ENCODE data around the gene GPSM3. TPM values are rescaled to one million over a fixed set of nuclear protein-coding genes. Genes with fewer than 3 reads are reported as not detected.
"Not testable (repeated sequence)": the region's sequence is repeated elsewhere in the genome, so short reads cannot be mapped to it uniquely, and the experiment has no call there.

The GPSM3 gene
- total RNA-seq, 1 donor from 2014 or later: 4.5 TPM

- peak overlapping the region; percentile 96 for H3K27ac Mint-ChIP-seq
- Histone ChIP-seq H4K20me1 (ENCODE audit: low read depth) (peaks cover 27% of the 10 kb centered on the region), H3K79me2 (ENCODE audit: low read depth) (peaks cover 36% of the 10 kb centered on the region), H3K9ac (peak overlapping the region; percentile 59), H3K4me2 (peak overlapping the region; percentile 99), H2AFZ (replicated peaks) (no peak overlapping the region), H3K27ac (peak overlapping the region; percentile 66), H3K36me3 (no peaks in the 10 kb centered on the region), H3K4me3 (peak overlapping the region; percentile 88), H3F3A (ENCODE audit: low read depth) (peaks cover 42% of the 10 kb centered on the region), H3K9me3 (ENCODE audit: low read depth) (no peaks in the 10 kb centered on the region), H3K4me1 (peaks cover 22% of the 10 kb centered on the region), H3K27me3 (no peaks in the 10 kb centered on the region)
- H3K36me3 Mint-ChIP-seq: peaks cover 15% of the 10 kb centered on the region
- peaks cover 12% of the 10 kb centered on the region for H3K27me3 Mint-ChIP-seq (ENCODE audit: insufficient read depth, low read depth)
- DNase-seq (ENCODE audit: low spot score): peak; percentile 38
- H3K9me3 Mint-ChIP-seq: no peaks in the 10 kb centered on the region
- TF ChIP-seq EZH2 (IDR thresholded peaks at IDR 0.05) (no peak), EZH2phosphoT487 (IDR thresholded peaks at IDR 0.05) (no peak), CTCF (IDR thresholded peaks at IDR 0.05) (no peak)
- H3K4me1 Mint-ChIP-seq: peaks cover 65% of the 10 kb centered on the region
- peak overlapping the region; percentile 93 for H3K4me3 Mint-ChIP-seq
Measured at GRCh38 chr6:32189742-32190053, 2.7 kb downstream of the GPSM3 start.

- Histone ChIP-seq H3K4me2 (peak overlapping the region; percentile 99), H3K9ac (peak overlapping the region; percentile 59), H3F3A (ENCODE audit: low read depth) (peaks cover 42% of the 10 kb centered on the region), H4K20me1 (ENCODE audit: low read depth) (peaks cover 27% of the 10 kb centered on the region), H3K27ac (peak overlapping the region; percentile 66), H3K4me1 (peaks cover 20% of the 10 kb centered on the region), H3K4me3 (peak overlapping the region; percentile 88), H2AFZ (replicated peaks) (no peak overlapping the region), H3K27me3 (no peaks in the 10 kb centered on the region), H3K36me3 (no peaks in the 10 kb centered on the region), H3K79me2 (ENCODE audit: low read depth) (peaks cover 36% of the 10 kb centered on the region), H3K9me3 (ENCODE audit: low read depth) (no peaks in the 10 kb centered on the region)
- Mint-ChIP-seq H3K4me1 (peaks cover 62% of the 10 kb centered on the region), H3K4me3 (peak overlapping the region; percentile 93), H3K27ac (peak overlapping the region; percentile 96), H3K36me3 (peaks cover 15% of the 10 kb centered on the region), H3K27me3 (ENCODE audit: insufficient read depth, low read depth) (peaks cover 12% of the 10 kb centered on the region), H3K9me3 (no peaks in the 10 kb centered on the region)
- DNase-seq (ENCODE audit: low spot score): no peak
- TF ChIP-seq EZH2 (IDR thresholded peaks at IDR 0.05) (no peak), EZH2phosphoT487 (IDR thresholded peaks at IDR 0.05) (no peak), CTCF (IDR thresholded peaks at IDR 0.05) (no peak)
Measured at GRCh38 chr6:32189069-32189741, 3.2 kb downstream of the GPSM3 start.

GRCh38 chr6:32188381-32189068 lies 3.9 kb downstream of the GPSM3 start:
- H3K27ac ChIP-seq: peak overlapping the region; percentile 66
- TF ChIP-seq EZH2 (IDR thresholded peaks at IDR 0.05): no peak
- TF ChIP-seq EZH2phosphoT487 (IDR thresholded peaks at IDR 0.05): no peak
- TF ChIP-seq CTCF (IDR thresholded peaks at IDR 0.05): no peak
- peak overlapping the region; percentile 99 for H3K4me2 ChIP-seq
- H3K9me3 Mint-ChIP-seq: no peaks in the 10 kb centered on the region
- H3K4me1 Mint-ChIP-seq: peaks cover 58% of the 10 kb centered on the region
- no peak overlapping the region for H2AFZ ChIP-seq (replicated peaks)
- peaks cover 36% of the 10 kb centered on the region for H3K79me2 ChIP-seq (ENCODE audit: low read depth)
- peaks cover 13% of the 10 kb centered on the region for H3K36me3 Mint-ChIP-seq
- no peaks in the 10 kb centered on the region for H3K36me3 ChIP-seq
- peaks cover 10% of the 10 kb centered on the region for H3K27me3 Mint-ChIP-seq (ENCODE audit: insufficient read depth, low read depth)
- H3K4me3 Mint-ChIP-seq: peak overlapping the region; percentile 93
- peak overlapping the region; percentile 59 for H3K9ac ChIP-seq
- H3K4me3 ChIP-seq: peak overlapping the region; percentile 88
- H3K4me1 ChIP-seq: peaks cover 20% of the 10 kb centered on the region
- H3K27me3 ChIP-seq: no peaks in the 10 kb centered on the region
- peak overlapping the region; percentile 96 for H3K27ac Mint-ChIP-seq
- H4K20me1 ChIP-seq (ENCODE audit: low read depth): peaks cover 27% of the 10 kb centered on the region
- no peaks in the 10 kb centered on the region for H3K9me3 ChIP-seq (ENCODE audit: low read depth)
- peaks cover 46% of the 10 kb centered on the region for H3F3A ChIP-seq (ENCODE audit: low read depth)
- no peak for DNase-seq (ENCODE audit: low spot score)

GRCh38 chr6:32187725-32188380 lies 4.6 kb downstream of the GPSM3 start:
- Histone ChIP-seq H3K4me2 (peak overlapping the region; percentile 99), H3K79me2 (ENCODE audit: low read depth) (peaks cover 36% of the 10 kb centered on the region), H3K9ac (peak overlapping the region; percentile 59), H3F3A (ENCODE audit: low read depth) (peaks cover 50% of the 10 kb centered on the region), H4K20me1 (ENCODE audit: low read depth) (peaks cover 27% of the 10 kb centered on the region), H3K4me3 (peak overlapping the region; percentile 88), H3K4me1 (peaks cover 18% of the 10 kb centered on the region)
- Mint-ChIP-seq H3K36me3 (peaks cover 14% of the 10 kb centered on the region), H3K27me3 (ENCODE audit: insufficient read depth, low read depth) (peaks cover 10% of the 10 kb centered on the region), H3K4me3 (peak overlapping the region; percentile 93), H3K4me1 (peaks cover 55% of the 10 kb centered on the region)
- H3K9me3 Mint-ChIP-seq; H3K27ac ChIP-seq; H3K27me3 ChIP-seq; DNase-seq (ENCODE audit: low spot score); H2AFZ ChIP-seq (replicated peaks); H3K27ac Mint-ChIP-seq; H3K36me3 ChIP-seq; H3K9me3 ChIP-seq (ENCODE audit: low read depth): not testable (repeated sequence)

Data from neural progenitor cell (in vitro differentiated cells).